Activated CD8-positive, alpha-beta T cell treated with anti-CD3 and anti-CD28 coated beads for 36 hours (primary cell): ENCODE measurements around the gene TFAM. TPM values are rescaled to one million over a fixed set of nuclear protein-coding genes. Genes with fewer than 3 reads are reported as not detected.

Experiments used
- ATAC-seq: fragments of 200-7000 bp; cut with Tn5 transposase; one replicate; pipeline ENCODE4 v1.10.0; 2021; ENCODE audit warnings: mild to moderate bottlenecking, moderate library complexity
- CTCF ChIA-PET: fragments of 350-600 bp; sonication (Branson Sonifier 250); formaldehyde crosslinking; loops from one replicate; lab custom pipeline; 2021; ENCODE audit warnings: antibody characterized with exemption; lab: Charles Lee
- POLR2A ChIA-PET: fragments of 350-600 bp; sonication (Branson Sonifier 250); formaldehyde crosslinking; loops from one replicate; lab custom pipeline; 2021; ENCODE audit warnings: antibody characterized with exemption; lab: Charles Lee
- DNase-seq: peaks from one replicate; pipeline ENCODE4 v3.0.0-alpha.2; 2020
- H3K27ac Mint-ChIP-seq: one replicate; pipeline ENCODE4 v1.8.0; 2021; ENCODE audit warnings: mild to moderate bottlenecking, mixed read lengths
- H3K27me3 Mint-ChIP-seq: one replicate; pipeline ENCODE4 v1.8.0; 2021; ENCODE audit warnings: mixed read lengths
- H3K36me3 Mint-ChIP-seq: one replicate; pipeline ENCODE4 v1.8.0; 2021; ENCODE audit warnings: low read depth, mixed read lengths
- H3K4me1 Mint-ChIP-seq: one replicate; pipeline ENCODE4 v1.8.0; 2021; ENCODE audit warnings: low read depth, mixed read lengths
- H3K4me3 Mint-ChIP-seq: one replicate; pipeline ENCODE4 v1.8.0; 2021; ENCODE audit warnings: mild to moderate bottlenecking, moderate library complexity, mixed read lengths
- H3K9me3 Mint-ChIP-seq: one replicate; pipeline ENCODE4 v1.8.0; 2021; ENCODE audit warnings: mixed read lengths
- CTCF ChIP-seq: fragments of 200-600 bp; IDR thresholded peaks from one replicate; pipeline ENCODE4 v1.8.0; 2022; ENCODE audit warnings: antibody characterized with exemption, mild to moderate bottlenecking
- intact Hi-C: fragments of 100-400 bp; cut with micrococcal nuclease; formaldehyde crosslinking; loops from one replicate; pipeline ENCODE4 v1.10.0; 2022
- total RNA-seq, 2 experiments: library from RNA; stranded (reverse); gene quantifications; one replicate each; pipeline ENCODE4 v1.2.3, GENCODE V29; 2021

The TFAM gene
- total RNA-seq, 2 experiments from 2014 or later: 97.3 to 116 TPM

GRCh38 chr10:58435297-58435985 is 50.2 kb downstream of the TFAM start:
- ATAC-seq (peak; percentile 94), DNase-seq (peak; percentile 51)
- Mint-ChIP-seq H3K36me3 (no peaks in the 10 kb centered on the region), H3K27ac (no peak overlapping the region), H3K4me1 (peaks cover 14% of the 10 kb centered on the region), H3K27me3 (peaks cover 2% of the 10 kb centered on the region), H3K4me3 (no peak overlapping the region), H3K9me3 (peaks cover 6% of the 10 kb centered on the region)
- intact Hi-C loops: no loop called here
- CTCF ChIA-PET: no interaction called here
- TF ChIP-seq CTCF: no peak
- POLR2A ChIA-PET: interaction anchor here (0.8 kb wide), 1 partner anchor 180 kb away, joined by 3 read pairs; no protein-coding TSS in a partner anchor

GRCh38 chr10:58436071-58436470 is 50.9 kb downstream of the TFAM start:
- peaks cover 7% of the 10 kb centered on the region for H3K9me3 Mint-ChIP-seq
- TF ChIP-seq CTCF: no peak
- no peaks in the 10 kb centered on the region for H3K36me3 Mint-ChIP-seq
- ChIA-PET CTCF (no interaction called here), POLR2A (no interaction called here)
- H3K4me3 Mint-ChIP-seq: no peak overlapping the region
- ATAC-seq (no peak), DNase-seq (no peak)
- H3K27me3 Mint-ChIP-seq: peaks cover 2% of the 10 kb centered on the region
- peaks cover 14% of the 10 kb centered on the region for H3K4me1 Mint-ChIP-seq
- intact Hi-C loops: no loop called here
- no peak overlapping the region for H3K27ac Mint-ChIP-seq

GRCh38 chr10:58438340-58438871 is 53.2 kb downstream of the TFAM start:
- peaks cover 2% of the 10 kb centered on the region for H3K27me3 Mint-ChIP-seq
- H3K4me3 Mint-ChIP-seq: no peak overlapping the region
- DNase-seq (no peak), ATAC-seq (no peak)
- ChIA-PET CTCF (no interaction called here), POLR2A (no interaction called here)
- no peaks in the 10 kb centered on the region for H3K36me3 Mint-ChIP-seq
- no peak for TF ChIP-seq CTCF
- no peak overlapping the region for H3K27ac Mint-ChIP-seq
- intact Hi-C loops: no loop called here
- H3K9me3 Mint-ChIP-seq: peaks cover 7% of the 10 kb centered on the region
- peaks cover 14% of the 10 kb centered on the region for H3K4me1 Mint-ChIP-seq

GRCh38 chr10:58438986-58439385 is 53.8 kb downstream of the TFAM start:
- Mint-ChIP-seq H3K36me3 (no peaks in the 10 kb centered on the region), H3K27me3 (peaks cover 3% of the 10 kb centered on the region), H3K9me3 (peaks cover 7% of the 10 kb centered on the region), H3K4me3 (no peak overlapping the region), H3K4me1 (peaks cover 14% of the 10 kb centered on the region), H3K27ac (no peak overlapping the region)
- ATAC-seq: no peak
- intact Hi-C loops: no loop called here
- TF ChIP-seq CTCF: no peak
- ChIA-PET POLR2A (no interaction called here), CTCF (no interaction called here)
- no peak for DNase-seq

- H3K9me3 Mint-ChIP-seq: peaks cover 7% of the 10 kb centered on the region
- no peak overlapping the region for H3K4me3 Mint-ChIP-seq
- ATAC-seq (no peak), DNase-seq (no peak)
- H3K4me1 Mint-ChIP-seq: peaks cover 14% of the 10 kb centered on the region
- H3K36me3 Mint-ChIP-seq: no peaks in the 10 kb centered on the region
- POLR2A ChIA-PET: no interaction called here
- peaks cover 4% of the 10 kb centered on the region for H3K27me3 Mint-ChIP-seq
- no peak overlapping the region for H3K27ac Mint-ChIP-seq
- no peak for TF ChIP-seq CTCF
- CTCF ChIA-PET: no interaction called here
- intact Hi-C loops: no loop called here
Observed at GRCh38 chr10:58439632-58440364, 54.6 kb downstream of the TFAM start.
